NCI-H187 treated with DMSO at 0.1 percent for 48 hours (cell line): ENCODE data around the gene MAPK8IP2.
"Not testable (repeated sequence)": the region's sequence is repeated elsewhere in the genome, so short reads cannot be mapped to it uniquely, and the experiment has no call there.

ENCODE experiments used
- DNase-seq: peaks from one replicate; lab custom pipeline; 2025; lab: John Stamatoyannopoulos, UW

The MAPK8IP2 gene

GRCh38 chr22:50599816-50600455 lies 657 bp upstream of the MAPK8IP2 start:
- DNase-seq: no peak

- no peak for DNase-seq
Measured at GRCh38 chr22:50600967-50601668, 525 bp downstream of the MAPK8IP2 start.

DNA sequence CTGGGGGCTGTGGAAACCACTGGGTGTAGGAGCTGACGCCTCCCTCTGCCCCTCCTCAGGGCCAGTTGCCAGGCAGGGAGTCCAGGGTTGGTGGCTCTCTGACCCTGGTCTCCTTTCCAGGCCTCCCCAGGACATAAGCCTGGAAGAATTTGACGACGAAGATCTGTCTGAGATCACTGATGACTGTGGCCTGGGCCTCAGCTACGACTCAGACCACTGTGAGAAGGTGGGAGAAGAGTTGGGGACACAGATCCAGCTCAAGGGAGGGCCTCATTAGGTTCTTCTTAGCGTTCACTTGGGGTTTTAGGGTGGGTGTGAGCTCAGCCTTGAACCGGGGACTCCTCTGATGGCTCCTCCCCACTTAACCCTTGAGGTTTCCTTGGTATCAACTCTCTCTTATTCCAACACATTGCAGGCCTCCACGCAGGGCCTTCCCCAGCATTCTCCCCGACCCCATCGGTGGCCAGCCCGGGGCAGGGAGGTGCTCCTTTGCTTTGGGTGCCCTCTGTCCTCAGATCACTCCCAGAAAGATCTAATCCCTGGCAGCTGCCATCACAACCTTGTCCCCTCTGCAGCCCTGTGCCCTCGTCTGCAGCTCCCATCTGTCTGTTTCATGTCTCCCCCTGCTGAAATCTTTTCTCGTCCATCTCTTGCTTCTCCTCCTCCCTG lies 1.2 kb downstream of the MAPK8IP2 start:
- no peak for DNase-seq

- DNase-seq: no peak
Measured at GRCh38 chr22:50602338-50602700, 1.7 kb downstream of the MAPK8IP2 start.

DNA sequence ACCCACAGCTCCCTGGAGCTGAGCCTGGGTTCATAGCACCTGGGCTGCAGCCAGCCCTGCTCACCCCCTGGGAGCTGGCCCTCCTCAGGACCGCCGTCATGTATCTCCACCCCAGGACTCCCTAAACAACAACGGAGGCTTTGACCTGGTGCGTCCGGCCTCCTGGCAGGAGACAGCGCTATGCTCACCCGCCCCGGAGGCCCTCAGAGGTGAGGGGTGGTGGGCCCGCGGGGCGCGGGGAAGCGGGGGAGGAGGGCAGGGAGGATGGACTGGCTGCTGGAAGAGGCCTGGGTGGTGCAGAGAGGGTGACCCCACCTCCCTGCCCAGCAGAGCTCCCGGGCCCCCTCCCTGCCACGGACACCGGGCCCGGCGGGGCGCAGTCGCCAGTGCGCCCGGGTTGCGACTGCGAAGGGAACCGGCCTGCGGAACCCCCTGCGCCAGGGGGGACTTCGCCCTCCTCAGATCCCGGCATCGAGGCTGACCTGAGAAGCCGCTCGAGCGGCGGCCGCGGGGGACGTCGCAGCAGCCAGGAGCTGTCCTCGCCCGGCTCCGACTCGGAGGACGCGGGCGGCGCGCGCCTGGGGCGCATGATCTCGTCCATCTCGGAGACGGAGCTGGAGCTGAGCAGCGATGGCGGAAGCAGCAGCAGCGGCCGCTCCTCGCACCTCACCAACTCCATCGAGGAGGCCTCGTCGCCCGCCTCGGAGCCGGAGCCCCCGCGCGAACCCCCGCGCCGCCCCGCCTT lies 3.1 kb downstream of the MAPK8IP2 start:
- no peak for DNase-seq

GRCh38 chr22:50604256-50605001 lies 3.8 kb downstream of the MAPK8IP2 start:
- no peak for DNase-seq

DNA sequence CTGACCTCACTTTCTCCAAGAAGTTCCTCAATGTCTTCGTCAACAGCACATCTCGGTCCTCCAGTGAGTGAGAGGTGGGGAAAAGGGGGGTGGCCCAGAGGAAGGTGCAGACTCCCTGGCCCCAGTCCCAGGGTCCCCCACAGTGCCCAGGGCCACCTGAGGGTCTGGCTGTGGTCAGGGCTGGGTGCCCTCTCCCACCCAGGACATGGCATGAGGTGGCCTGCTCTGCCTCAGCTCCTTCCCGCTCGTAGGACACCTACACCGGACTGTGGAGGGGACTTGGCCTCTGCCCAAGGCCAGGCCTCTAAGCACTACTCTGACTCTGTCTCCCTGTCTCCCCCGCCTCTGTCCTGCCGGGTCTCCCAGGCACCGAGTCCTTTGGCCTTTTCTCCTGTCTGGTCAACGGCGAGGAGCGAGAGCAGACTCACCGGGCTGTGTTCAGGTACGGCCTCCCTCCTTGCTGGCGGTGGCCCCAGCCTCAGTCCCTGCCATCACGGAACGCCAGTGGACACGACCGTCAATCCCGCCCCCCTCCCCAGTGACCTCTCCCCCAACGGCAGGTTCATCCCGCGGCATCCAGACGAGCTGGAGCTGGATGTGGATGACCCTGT lies 4.5 kb downstream of the MAPK8IP2 start:
- no peak for DNase-seq

DNA sequence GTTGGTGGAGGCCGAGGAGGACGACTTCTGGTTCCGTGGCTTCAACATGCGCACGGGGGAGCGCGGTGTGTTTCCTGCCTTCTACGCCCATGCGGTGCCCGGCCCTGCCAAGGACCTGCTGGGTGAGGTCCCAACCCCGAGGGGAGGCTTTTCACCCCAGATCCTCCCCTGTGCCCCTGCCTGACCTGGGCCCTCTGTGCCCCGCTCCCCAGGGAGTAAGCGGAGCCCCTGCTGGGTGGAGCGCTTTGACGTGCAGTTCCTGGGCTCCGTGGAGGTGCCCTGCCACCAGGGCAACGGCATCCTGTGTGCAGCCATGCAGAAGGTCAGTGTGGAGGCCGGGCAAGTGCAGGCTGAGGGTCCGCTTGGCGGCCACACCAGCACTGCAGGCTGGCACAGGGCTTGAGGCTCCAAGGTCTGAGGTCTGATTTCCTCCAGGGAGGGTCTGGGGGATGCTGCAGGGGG lies 5.1 kb downstream of the MAPK8IP2 start:
- no peak for DNase-seq

DNA sequence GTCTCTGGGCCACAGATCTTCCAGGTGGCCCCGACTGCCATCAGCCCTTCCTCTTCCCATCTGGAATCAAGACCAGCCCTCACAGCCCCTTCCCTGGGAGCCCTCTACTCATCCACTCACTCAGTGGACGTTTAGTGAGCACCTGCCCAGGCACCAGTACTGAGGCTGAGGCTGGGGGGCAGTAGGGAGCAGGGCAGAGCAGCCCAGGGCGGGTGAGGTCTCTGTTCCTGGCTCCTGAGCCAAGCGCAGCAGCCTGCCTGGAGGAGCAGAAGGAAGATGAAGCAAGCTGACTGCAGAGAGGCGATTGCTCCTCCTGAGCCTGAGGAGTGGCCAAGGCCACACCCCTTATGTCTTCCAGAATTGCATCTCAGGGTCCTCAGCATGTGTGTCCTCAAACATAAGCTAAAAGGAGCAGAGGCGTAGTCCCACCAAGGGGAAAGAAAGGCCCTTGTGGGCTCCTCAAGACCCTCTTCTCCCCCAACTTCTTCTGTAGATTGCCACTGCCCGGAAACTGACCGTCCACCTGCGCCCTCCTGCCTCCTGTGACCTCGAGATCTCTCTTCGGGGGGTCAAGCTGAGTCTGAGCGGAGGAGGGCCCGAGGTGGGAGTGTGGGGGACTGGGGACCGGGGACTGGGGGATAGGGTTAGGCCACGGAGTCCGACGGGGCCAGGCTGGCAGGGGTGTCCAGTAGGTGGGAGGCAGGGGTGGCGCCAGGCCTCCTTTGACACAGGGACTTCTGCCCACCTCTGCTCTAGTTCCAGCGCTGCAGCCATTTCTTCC lies 5.8 kb downstream of the MAPK8IP2 start:
- no peak for DNase-seq

DNA sequence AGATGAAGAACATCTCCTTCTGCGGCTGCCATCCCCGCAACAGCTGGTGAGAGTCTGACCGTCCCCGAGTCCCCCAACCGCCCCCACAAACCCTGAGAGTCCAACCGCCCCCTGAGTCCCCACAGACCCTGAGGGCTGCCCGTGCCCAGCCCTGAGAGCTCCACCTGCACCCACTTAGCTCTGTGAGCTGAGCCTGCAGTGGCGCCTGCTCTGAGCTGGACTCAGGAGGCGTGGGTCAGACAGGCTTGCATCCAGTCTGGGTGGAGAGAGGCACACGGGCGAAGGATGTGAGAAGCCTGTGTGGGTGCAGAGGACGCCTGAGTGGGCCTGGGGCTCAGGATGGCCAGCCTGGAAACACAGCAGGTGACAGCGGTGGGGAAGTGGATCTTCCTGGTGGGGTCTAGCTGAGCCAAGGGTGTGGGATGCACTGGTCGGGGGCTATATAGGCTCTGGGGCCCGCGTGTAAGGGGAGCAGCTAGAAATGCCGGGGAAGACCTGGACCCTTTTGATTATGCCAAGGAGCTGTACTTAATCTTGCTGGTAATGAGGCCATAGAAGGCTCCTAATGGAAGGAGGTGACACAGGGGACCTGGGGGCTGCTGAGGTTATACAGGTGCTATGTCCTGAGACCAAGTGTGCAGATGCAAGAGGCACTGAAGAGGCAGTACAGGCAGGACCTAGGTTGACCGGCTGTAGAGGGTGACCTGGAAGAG lies 6.5 kb downstream of the MAPK8IP2 start:
- DNase-seq: no peak

DNA sequence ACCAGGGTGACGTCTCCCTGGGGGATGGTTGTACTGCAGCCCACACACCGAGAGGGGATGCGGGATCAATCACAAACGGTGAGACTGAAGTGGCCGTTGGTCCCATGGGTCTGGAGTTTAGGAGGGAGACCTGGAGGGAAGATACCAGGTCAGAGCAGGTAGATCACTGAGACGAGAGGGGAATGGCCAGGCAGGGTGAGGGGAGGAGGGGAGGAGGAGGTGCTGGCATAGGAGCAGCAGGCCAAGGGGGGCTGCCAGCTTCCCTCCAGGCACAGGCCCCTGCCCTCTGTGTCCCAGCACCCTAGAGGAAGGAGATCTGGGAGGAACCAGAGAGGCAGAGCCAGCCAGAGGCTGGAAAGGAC lies 7.0 kb downstream of the MAPK8IP2 start:
- DNase-seq: no peak

GRCh38 chr22:50608058-50608840 lies 7.7 kb downstream of the MAPK8IP2 start:
- DNase-seq: not testable (repeated sequence)

DNA sequence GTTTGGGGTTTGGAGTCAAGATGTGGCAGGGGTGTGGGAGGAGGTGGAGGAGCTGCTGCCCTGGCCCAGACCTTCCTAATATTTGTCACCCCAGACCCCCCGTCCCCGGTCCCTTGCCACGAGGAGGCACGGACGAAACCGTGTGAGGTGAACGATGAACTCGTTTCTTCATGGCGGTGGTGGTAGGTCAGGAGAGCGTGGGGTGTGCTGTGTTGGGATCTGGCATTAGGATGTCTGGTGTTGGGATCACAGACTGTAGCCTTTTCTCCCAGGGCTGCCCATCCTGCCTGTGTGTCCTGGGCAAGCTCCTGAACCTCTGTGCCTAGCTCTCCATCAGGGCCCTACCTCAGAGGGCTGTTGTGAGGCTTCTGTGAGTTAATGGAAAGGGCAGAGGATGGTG lies 8.4 kb downstream of the MAPK8IP2 start:
- no peak for DNase-seq

DNA sequence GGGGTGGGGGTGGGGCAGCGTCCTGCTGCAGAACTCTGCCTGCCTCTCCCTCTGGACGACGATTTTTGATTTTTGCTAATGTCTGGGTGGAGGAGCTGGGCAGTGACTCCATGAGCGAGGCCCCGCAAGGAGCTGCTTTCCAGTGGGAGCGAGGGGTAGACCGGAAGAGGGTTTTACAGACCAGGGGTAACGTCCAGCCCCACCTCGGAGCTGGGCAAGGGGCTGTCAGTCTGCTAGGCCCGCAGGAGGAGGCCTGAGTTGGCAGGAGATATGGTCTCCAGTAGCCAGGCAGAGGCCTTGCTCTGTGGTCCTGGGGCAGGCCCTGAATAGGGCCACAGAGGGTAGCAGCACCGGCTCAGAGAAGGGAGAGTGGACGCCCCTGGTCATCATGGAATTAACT lies 9.0 kb downstream of the MAPK8IP2 start:
- no peak for DNase-seq

- DNase-seq: no peak
Measured at GRCh38 chr22:50610041-50610451, 9.5 kb downstream of the MAPK8IP2 start.

- no peak for DNase-seq
Measured at GRCh38 chr22:50610581-50610980, 10.0 kb downstream of the MAPK8IP2 start.

DNA sequence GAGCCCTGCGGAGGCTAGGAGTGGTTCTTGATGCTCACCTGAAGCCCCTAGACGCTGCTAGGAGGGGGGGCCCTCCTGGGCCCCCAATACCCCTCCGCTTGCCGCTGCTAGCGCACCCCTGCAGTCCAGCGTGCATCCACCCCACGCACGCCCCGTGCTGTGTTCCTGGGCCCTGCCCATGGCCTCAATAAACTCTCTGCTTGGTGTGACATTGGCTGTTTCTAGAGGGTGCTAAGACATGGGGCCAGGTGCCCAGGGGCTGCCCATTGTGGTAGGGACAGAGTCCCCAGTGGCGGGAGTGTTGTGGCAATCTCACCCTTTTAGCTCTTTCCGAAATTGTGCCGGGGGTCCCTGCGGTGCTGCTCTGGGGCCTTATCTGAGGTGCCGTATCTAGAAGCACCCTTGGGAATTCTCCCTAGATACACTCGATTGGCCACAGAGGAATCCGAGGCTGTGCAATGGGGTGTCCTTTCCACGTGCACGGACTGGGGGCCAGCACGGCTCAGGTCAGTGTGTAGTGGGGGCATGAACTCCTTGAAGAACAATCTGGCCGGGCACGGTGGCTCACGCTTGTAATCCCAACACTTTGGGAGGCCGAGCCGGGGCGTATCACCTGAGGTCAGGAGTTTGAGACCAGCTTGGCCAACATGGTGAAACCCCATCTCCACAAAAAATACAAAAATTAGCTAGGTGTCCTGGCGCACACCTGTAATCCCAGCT lies 10.9 kb downstream of the MAPK8IP2 start:
- DNase-seq: no peak

DNA sequence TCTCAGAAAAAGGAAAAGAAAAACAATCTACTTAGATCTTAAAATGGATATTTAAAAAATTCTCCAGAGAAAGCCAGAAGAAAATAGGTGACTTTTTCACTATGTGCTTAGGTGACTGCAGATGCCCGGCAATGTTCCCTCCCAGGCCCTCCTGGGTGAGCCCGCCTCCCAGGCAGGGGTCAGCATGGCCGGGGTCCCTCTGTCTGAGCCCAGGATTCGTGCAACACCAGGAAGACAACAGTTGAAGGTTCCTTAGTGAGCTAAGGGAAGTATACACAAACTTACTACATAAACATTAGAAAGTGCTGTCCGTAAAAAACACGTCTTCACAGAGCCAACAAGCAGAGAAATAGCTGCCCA lies 11.6 kb downstream of the MAPK8IP2 start:
- DNase-seq: no peak
